Keratinocyte (primary cell): ENCODE results near the gene TNFAIP8L3. TPM values are rescaled to one million over a fixed set of nuclear protein-coding genes. Genes with fewer than 3 reads are reported as not detected.
A peak's percentile ranks its signal among the peaks of the same experiment; 100 is the strongest.
"Not testable (repeated sequence)": the region's sequence is repeated elsewhere in the genome, so short reads cannot be mapped to it uniquely, and the experiment has no call there.

ENCODE experiments used
- DNase-seq: peaks from one replicate; pipeline ENCODE4 v3.0.0-alpha.2; 2011; ENCODE audit warnings: low read depth, missing footprints, low spot score
- FAIRE-seq: peaks from 2 replicates; lab custom pipeline; 2011; peaks lifted over from hg19 to GRCh38; lab: Jason Lieb, UNC
- H2AFZ ChIP-seq: 2 replicates; pipeline ENCODE4 v1.6.0; 2012; ENCODE audit warnings: low read length, control low read depth, inconsistent platforms; ENCODE audit not compliant: control insufficient read depth
- H3K27ac ChIP-seq: 2 replicates; pipeline ENCODE4 v1.5.1; 2011; ENCODE audit warnings: low read length; ENCODE audit not compliant: control insufficient read depth, insufficient read depth
- H3K27me3 ChIP-seq: 3 replicates; pipeline ENCODE4 v1.6.0; 2011; ENCODE audit warnings: low read length; ENCODE audit not compliant: control insufficient read depth, insufficient read depth; ENCODE audit errors: extremely low read depth
- H3K36me3 ChIP-seq, 2 experiments: 2 replicates in 1 of 2; 3 replicates in 1 of 2; pipeline ENCODE4 v1.5.1; 2011; ENCODE audit warnings: low read length in 2 of 2, mild to moderate bottlenecking in 1 of 2; ENCODE audit not compliant: control insufficient read depth in 2 of 2, insufficient read depth in 2 of 2; ENCODE audit errors: extremely low read depth in 1 of 2
- H3K4me1 ChIP-seq: 3 replicates; pipeline ENCODE4 v1.5.1; 2011; ENCODE audit warnings: low read length; ENCODE audit not compliant: control insufficient read depth, insufficient read depth; ENCODE audit errors: extremely low read depth
- H3K4me2 ChIP-seq: 3 replicates; pipeline ENCODE4 v1.6.0; 2011; ENCODE audit warnings: low read depth, low read length; ENCODE audit not compliant: control insufficient read depth, insufficient read depth; ENCODE audit errors: extremely low read depth
- H3K4me3 ChIP-seq, 3 experiments: fragments of 200-600 bp in 1 of 3; sonication (generic) in 1 of 3; 2 replicates in 2 of 3; 3 replicates in 1 of 3; pipeline ENCODE4 v1.5.1; 2011 to 2016; ENCODE audit warnings: low read length in 3 of 3, mild to moderate bottlenecking in 3 of 3, control low read depth in 2 of 3, inconsistent platforms in 1 of 3, low read depth in 1 of 3, mixed read lengths in 1 of 3, mixed run types in 1 of 3, moderate library complexity in 1 of 3; ENCODE audit not compliant: control insufficient read depth in 2 of 3, insufficient read depth in 2 of 3; ENCODE audit errors: extremely low read depth in 1 of 3
- H3K79me2 ChIP-seq: 2 replicates; pipeline ENCODE4 v1.6.0; 2012; ENCODE audit warnings: low read length; ENCODE audit not compliant: control insufficient read depth, insufficient read depth
- H3K9ac ChIP-seq: 3 replicates; pipeline ENCODE4 v1.6.0; 2011; ENCODE audit warnings: low read length; ENCODE audit not compliant: control insufficient read depth, insufficient read depth; ENCODE audit errors: extremely low read depth
- H3K9me1 ChIP-seq: 3 replicates; pipeline ENCODE4 v1.6.0; 2011; ENCODE audit warnings: low read length; ENCODE audit not compliant: control insufficient read depth, insufficient read depth; ENCODE audit errors: extremely low read depth
- H3K9me3 ChIP-seq: 2 replicates; pipeline ENCODE4 v1.5.1; 2012; ENCODE audit warnings: low read depth, low read length; ENCODE audit not compliant: control insufficient read depth
- H4K20me1 ChIP-seq: 3 replicates; pipeline ENCODE4 v1.6.0; 2011; ENCODE audit warnings: low read length; ENCODE audit not compliant: control insufficient read depth, insufficient read depth; ENCODE audit errors: extremely low read depth
- CTCF ChIP-seq, 3 experiments: IDR thresholded peaks in 1 of 3; conservative IDR thresholded peaks in 1 of 3; optimal IDR thresholded peaks in 1 of 3; 2 replicates in 2 of 3; 3 replicates in 1 of 3; pipeline versions ENCODE3 to v1.5.1; 2011; ENCODE audit warnings: low read length in 3 of 3, mild to moderate bottlenecking in 3 of 3, moderate library complexity in 2 of 3, control low read depth in 1 of 3, inconsistent platforms in 1 of 3; ENCODE audit not compliant: insufficient read depth in 2 of 3; ENCODE audit errors: extremely low read depth in 1 of 3
- EZH2 ChIP-seq: IDR thresholded peaks from one replicate; pipeline ENCODE4 v1.6.1; 2012; ENCODE audit warnings: inconsistent platforms, mild to moderate bottlenecking, low read length, moderate library complexity
- dilution Hi-C: fragments of 300-500 bp; cut with MboI; formaldehyde crosslinking; loops from one replicate; pipeline ENCODE4 v1.7.0; 2020; ENCODE audit warnings: low sequenced_read_pairs; ENCODE audit not compliant: extremely low pct_ligation_motif_present
- polyA plus RNA-seq, 5 experiments: library from polyadenylated mRNA; depleted of rRNA in 3 of 5; stranded (reverse) in 3 of 5; stranded (forward) in 1 of 5; unstranded in 1 of 5; fragments of >200 nt; gene quantifications; 1 replicate in 1 of 5; 2 replicates in 3 of 5; 3 replicates in 1 of 5; pipeline versions ENCODE4 v1.2.1 to v1.2.3, GENCODE V29; 2011 to 2012; ENCODE audit warnings: missing spikeins in 2 of 5, low read depth in 1 of 5, low replicate concordance in 1 of 5

The TNFAIP8L3 gene
- polyA plus RNA-seq, 1 donor (not counting 4 experiments of a cell fraction or from before 2014, with no cell fraction given) = 0.51 TPM

- Histone ChIP-seq H3K9me1 (no peaks in the 10 kb centered on the region), H4K20me1 (no peaks in the 10 kb centered on the region), H3K9ac (no peak overlapping the region), H3K27ac (no peak overlapping the region), H3K27me3 (no peaks in the 10 kb centered on the region), H3K4me1 (no peaks in the 10 kb centered on the region), H3K4me2 (no peak overlapping the region), H3K9me3 (no peaks in the 10 kb centered on the region), H3K79me2 (no peaks in the 10 kb centered on the region), H3K4me3 (no peak overlapping the region), H3K36me3 (no peaks in the 10 kb centered on the region), H2AFZ (no peak overlapping the region)
- FAIRE-seq (no peak), DNase-seq (no peak)
- TF ChIP-seq EZH2 = no peak
- no peak for TF ChIP-seq CTCF (optimal IDR thresholded peaks at IDR 0.05 in 1 of 3, IDR thresholded peaks at IDR 0.05 in 1 of 3, conservative IDR thresholded peaks at IDR 0.05 in 1 of 3; ENCODE audit: extremely low read depth in 1 of 3, insufficient read depth in 2 of 3, low read length in 3 of 3)
- dilution Hi-C loops = no loop called here
These were observed 55.8 kb downstream of the TNFAIP8L3 start for GRCh38 chr15:51038974-51039319.

GRCh38 chr15:51038162-51038973 lies 56.3 kb downstream of the TNFAIP8L3 start:
- no peak overlapping the region for H3K27ac ChIP-seq
- H3K4me2 ChIP-seq = peak overlapping the region; percentile 16
- no peaks in the 10 kb centered on the region for H3K27me3 ChIP-seq
- H3K4me3 ChIP-seq = no peak overlapping the region
- no peaks in the 10 kb centered on the region for H3K36me3 ChIP-seq
- no peak for TF ChIP-seq CTCF (optimal IDR thresholded peaks at IDR 0.05 in 1 of 3, IDR thresholded peaks at IDR 0.05 in 1 of 3, conservative IDR thresholded peaks at IDR 0.05 in 1 of 3; ENCODE audit: extremely low read depth in 1 of 3, insufficient read depth in 2 of 3, low read length in 3 of 3)
- TF ChIP-seq EZH2 = no peak
- H3K4me1 ChIP-seq = no peaks in the 10 kb centered on the region
- no peaks in the 10 kb centered on the region for H3K79me2 ChIP-seq
- DNase-seq (no peak), FAIRE-seq (peak; percentile 64)
- no peak overlapping the region for H3K9ac ChIP-seq
- no peaks in the 10 kb centered on the region for H4K20me1 ChIP-seq
- H3K9me1 ChIP-seq = no peaks in the 10 kb centered on the region
- no peaks in the 10 kb centered on the region for H3K9me3 ChIP-seq
- no peak overlapping the region for H2AFZ ChIP-seq
- dilution Hi-C loops = no loop called here

GRCh38 chr15:51037474-51037873 lies 57.2 kb downstream of the TNFAIP8L3 start:
- peak overlapping the region in 1 of 3 experiments; percentile 25 for H3K4me3 ChIP-seq
- not testable (repeated sequence) for H3K9ac ChIP-seq

More at GRCh38 chr15:51037474-51037873, 57.2 kb downstream of the TNFAIP8L3 start:
- H4K20me1 ChIP-seq, H3K9me3 ChIP-seq, H3K79me2 ChIP-seq, H3K4me2 ChIP-seq, FAIRE-seq, DNase-seq, H3K36me3 ChIP-seq, H3K9me1 ChIP-seq, dilution Hi-C loops, H3K4me1 ChIP-seq, H2AFZ ChIP-seq, H3K27me3 ChIP-seq: not testable (repeated sequence)
- peak overlapping the region; percentile 18 for H3K27ac ChIP-seq
